ENCODE measurements around the gene CXCL14. TPM values are rescaled to one million over a fixed set of nuclear protein-coding genes. Genes with fewer than 3 reads are reported as not detected.

The CXCL14 gene
- total and polyA plus RNA-seq, 2 of the 4 experiments (the other 2 are of a cell fraction): not detected

DNA sequence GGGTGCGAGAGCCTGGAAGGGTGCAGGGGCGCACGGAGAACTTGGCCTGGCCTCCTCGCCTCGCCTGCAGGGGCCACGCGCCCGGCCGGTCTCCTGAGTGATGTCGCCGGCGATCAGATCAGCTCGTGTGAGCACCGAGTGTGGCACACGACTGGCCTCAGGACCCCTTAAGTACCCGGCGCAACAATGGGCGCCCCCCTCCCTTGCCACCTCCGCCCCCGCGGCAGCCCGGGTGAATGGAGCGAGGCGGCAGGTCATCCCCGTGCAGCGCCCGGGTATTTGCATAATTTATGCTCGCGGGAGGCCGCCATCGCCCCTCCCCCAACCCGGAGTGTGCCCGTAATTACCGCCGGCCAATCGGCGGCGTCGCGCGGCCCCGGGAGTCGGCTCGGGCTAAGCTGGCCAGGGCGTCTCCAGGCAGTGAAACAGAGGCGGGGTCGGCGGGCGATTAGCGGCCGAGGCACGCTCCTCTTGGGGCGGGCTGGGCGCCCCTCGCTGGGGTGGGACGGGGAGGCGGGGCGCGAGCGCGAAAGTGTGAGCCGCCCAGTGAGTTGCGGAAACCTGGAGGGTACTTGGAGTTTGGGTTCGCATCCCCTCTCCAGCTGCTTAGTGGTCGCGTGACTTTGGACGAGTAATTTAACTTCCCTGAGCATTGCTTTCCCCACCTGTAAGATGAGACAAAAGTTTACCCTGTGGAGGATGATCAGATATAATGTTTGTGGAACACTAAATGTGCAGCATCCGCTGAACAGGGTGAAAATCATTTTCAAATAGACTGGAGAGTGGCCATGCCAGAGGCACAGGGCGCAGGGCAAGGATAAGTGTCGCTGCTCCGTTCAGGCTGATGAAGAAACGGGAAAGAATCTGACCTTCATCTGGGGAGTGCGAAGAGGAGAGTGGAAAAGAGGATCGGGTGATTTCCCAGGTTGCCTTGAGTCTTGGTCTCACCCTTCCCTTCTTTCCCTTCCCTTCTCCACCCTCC is 42.7 kb downstream of the CXCL14 start, which contains the start of gene NEUROG1 (continued):
- TF ChIP-seq NFE2L2 (IDR thresholded peaks at IDR 0.05; ENCODE audit: low read depth, low read length) (no peak), POLR2A (IDR thresholded peaks at IDR 0.05; ENCODE audit: low read depth, low read length) (no peak)

DNA sequence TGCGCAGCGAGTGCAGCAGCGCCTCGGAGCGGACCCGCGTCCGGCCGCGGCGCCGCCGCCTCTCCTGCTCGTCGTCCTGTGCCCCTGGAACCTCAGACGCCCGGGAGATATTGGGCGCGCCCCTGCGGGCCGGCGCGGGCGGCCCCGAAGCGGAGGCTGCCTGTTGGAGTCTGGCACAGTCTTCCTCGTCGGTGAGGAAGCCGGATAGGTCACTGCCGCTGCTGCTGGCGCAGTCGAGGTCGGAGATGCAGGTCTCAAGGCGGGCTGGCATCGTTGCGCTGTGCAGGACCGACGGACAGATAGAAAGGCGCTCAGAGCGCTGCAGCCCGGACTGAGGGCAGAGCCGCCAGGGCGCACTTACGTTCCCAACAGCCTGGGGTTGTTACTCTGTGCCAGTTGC is 43.4 kb downstream of the CXCL14 start:
- no peak overlapping the region for H2BK20ac ChIP-seq (ENCODE audit: low read depth, low read length)
- POLR2A ChIA-PET (ENCODE audit: unreplicated experiment): no interaction called here
- dilution Hi-C loops (cut with HindIII; ENCODE audit: low sequenced_read_pairs, unreplicated experiment): no loop called here
- H2AFZ ChIP-seq (replicated peaks; ENCODE audit: low read length, poor library complexity): peak overlapping the region; percentile 80
- H2BK5ac ChIP-seq (ENCODE audit: low read depth, low read length, poor library complexity, severe bottlenecking): no peak overlapping the region
- intact Hi-C loops (cut with micrococcal nuclease): no loop called here
- no peak overlapping the region for H3K23ac ChIP-seq (ENCODE audit: low read depth, low read length)
- H3K4me1 ChIP-seq (ENCODE audit: control insufficient read depth, insufficient read depth, low read length): no peaks in the 10 kb centered on the region
- no peak overlapping the region for H3K18ac ChIP-seq (ENCODE audit: low read depth, low read length)
- in situ Hi-C loops (cut with MboI; ENCODE audit: low sequenced_read_pairs): no loop called here
- no peak overlapping the region for H3K4me2 ChIP-seq (ENCODE audit: low read depth, low read length)
- H3K4me3 ChIP-seq (ENCODE audit: insufficient read depth, low read depth, low read length): no peak overlapping the region
- no peak overlapping the region for H4K5ac ChIP-seq (ENCODE audit: low read depth, low read length)
- DNase-seq (no peak), ATAC-seq (ENCODE audit: low read depth) (peak; percentile 24; the same call in 1 of the 2 replicates)
- WGBS, 2 experiments (ENCODE audit: extremely low coverage in 2 of 2, insufficient read length in 1 of 2): 3% methylated on average over 26 of the region's 44 CpGs; no CpG with 5 or more reads in 1 of the 2 experiments
- H4K20me1 ChIP-seq (ENCODE audit: insufficient read depth, low read length): no peaks in the 10 kb centered on the region
- no peak overlapping the region for H2BK120ac ChIP-seq (ENCODE audit: low read depth, low read length)
- no peak overlapping the region for H3K9ac ChIP-seq (ENCODE audit: low read depth, low read length)
- H2BK15ac ChIP-seq (ENCODE audit: low read depth, low read length): no peak overlapping the region
- no peak for TF ChIP-seq POLR2A (IDR thresholded peaks at IDR 0.05; ENCODE audit: low read depth, low read length)
- no peak for TF ChIP-seq MXI1 (IDR thresholded peaks at IDR 0.05; ENCODE audit: borderline replicate concordance, low read depth, low read length)
- no peak for TF ChIP-seq BHLHE40 (IDR thresholded peaks at IDR 0.05; ENCODE audit: low read depth, low read length)
- no peaks in the 10 kb centered on the region for H3K9me1 ChIP-seq (ENCODE audit: insufficient read depth, low read length)
- CTCF ChIA-PET: no interaction called here
- no peaks in the 10 kb centered on the region for H3K79me1 ChIP-seq (ENCODE audit: low read depth in 1 of 2, low read length in 2 of 2)
- no peak overlapping the region for H3K56ac ChIP-seq (ENCODE audit: extremely low read depth, insufficient read depth, low read length)
- H4K91ac ChIP-seq (ENCODE audit: insufficient read depth, low read depth, low read length): no peak overlapping the region
- no peak overlapping the region for H4K8ac ChIP-seq (ENCODE audit: low read depth in 2 of 2, low read length in 2 of 2)
- no peak overlapping the region for H3K4ac ChIP-seq (ENCODE audit: low read depth, low read length)
- peaks cover 5% of the 10 kb centered on the region for H3K9me3 ChIP-seq (ENCODE audit: control insufficient read depth, insufficient read depth, low read length)
- H3K36me3 ChIP-seq (ENCODE audit: control insufficient read depth, insufficient read depth, low read length): no peaks in the 10 kb centered on the region
- no TSS peak for BruUV-seq (replicated peaks)
- H3K14ac ChIP-seq (replicated peaks; ENCODE audit: low read depth, low read length): no peak overlapping the region
- H2AK5ac ChIP-seq (ENCODE audit: low read depth, low read length): no peak overlapping the region
- no peak overlapping the region for H3K27ac ChIP-seq (ENCODE audit: insufficient read depth, low read length)
- H3K27me3 ChIP-seq (ENCODE audit: control insufficient read depth, insufficient read depth, low read length): peaks cover 90% of the 10 kb centered on the region
- H2AK9ac ChIP-seq (replicated peaks; ENCODE audit: low read depth, low read length, poor library complexity): no peak overlapping the region

Data from IMR-90 (cell line).